NCI-H748 treated with DMSO at 0.1 percent for 48 hours (cell line): ENCODE results near the gene PDAP1.
A peak's percentile ranks its signal among the peaks of the same experiment; 100 is the strongest.
"Not testable (repeated sequence)": the region's sequence is repeated elsewhere in the genome, so short reads cannot be mapped to it uniquely, and the experiment has no call there.

ENCODE experiments used
- DNase-seq: peaks from one replicate; lab custom pipeline; 2025; lab: John Stamatoyannopoulos, UW

PDAP1 gene, protein sequence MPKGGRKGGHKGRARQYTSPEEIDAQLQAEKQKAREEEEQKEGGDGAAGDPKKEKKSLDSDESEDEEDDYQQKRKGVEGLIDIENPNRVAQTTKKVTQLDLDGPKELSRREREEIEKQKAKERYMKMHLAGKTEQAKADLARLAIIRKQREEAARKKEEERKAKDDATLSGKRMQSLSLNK

DNA sequence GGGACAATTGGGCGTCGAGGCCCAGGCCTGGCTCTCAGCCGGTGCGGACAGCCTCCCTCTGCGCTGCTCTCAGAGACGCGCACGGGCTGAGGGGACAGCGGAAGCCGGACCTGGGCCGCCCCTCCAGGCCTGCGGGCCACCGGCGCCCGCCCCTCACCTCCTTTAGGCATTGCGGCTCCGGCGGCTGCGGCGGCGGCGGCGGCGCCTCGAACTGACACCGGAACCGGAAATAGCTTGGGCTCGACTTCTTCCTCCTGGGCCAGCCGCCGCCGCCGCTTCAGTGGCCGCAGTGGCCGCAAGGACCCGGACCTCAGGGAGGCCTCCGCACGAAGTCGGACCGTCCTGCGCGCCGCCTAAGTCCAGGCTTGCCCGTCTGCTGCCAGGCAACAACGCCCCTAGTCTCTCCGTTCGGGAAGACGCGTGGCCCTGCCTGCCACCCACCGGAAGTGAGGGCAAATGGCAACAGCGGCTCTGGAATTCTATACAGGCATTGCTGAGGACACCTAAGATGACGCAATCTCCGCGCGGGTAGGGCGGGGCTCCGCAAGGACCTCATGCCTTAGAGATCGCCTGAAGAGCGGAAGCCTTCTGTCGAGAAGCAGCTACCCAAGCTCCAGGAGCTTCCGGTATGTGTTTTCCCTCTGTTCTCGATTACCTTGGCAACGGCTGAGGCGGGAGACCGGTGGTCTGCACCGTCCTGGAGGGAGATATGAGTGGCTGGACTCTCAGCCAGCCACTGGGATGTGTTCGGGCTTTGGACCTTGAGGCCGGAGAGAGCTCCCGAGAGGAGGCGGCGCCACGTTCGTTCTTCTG, at the start of gene PDAP1, which contains the start of gene BUD31:
Gene PDAP1 (minus strand): TSS at position 219 of the 813 bp plus-strand sequence. CDS start 49 bp downstream, at position 170.
Gene BUD31 (plus strand): TSS at position 591 of the 813 bp plus-strand sequence. CDS start 2,124 bp downstream, outside the sequence.
- peak; percentile 91 for DNase-seq

- no peak for DNase-seq
Observed at GRCh38 chr7:99457650-99458493, 49.5 kb upstream of the PDAP1 start.

GRCh38 chr7:99457050-99457649, 48.8 kb upstream of the PDAP1 start:
- DNase-seq, result no peak

- DNase-seq, result no peak
Observed at GRCh38 chr7:99456288-99456687, 47.9 kb upstream of the PDAP1 start.

GRCh38 chr7:99455874-99456273, 47.5 kb upstream of the PDAP1 start:
- no peak for DNase-seq

- DNase-seq, result no peak
Observed at GRCh38 chr7:99453105-99453504, 44.7 kb upstream of the PDAP1 start.

GRCh38 chr7:99452541-99452940, 44.1 kb upstream of the PDAP1 start:
- no peak for DNase-seq

GRCh38 chr7:99451936-99452335, 43.5 kb upstream of the PDAP1 start:
- DNase-seq, result no peak

- no peak for DNase-seq
Observed at GRCh38 chr7:99449326-99449725, 40.9 kb upstream of the PDAP1 start.

DNA sequence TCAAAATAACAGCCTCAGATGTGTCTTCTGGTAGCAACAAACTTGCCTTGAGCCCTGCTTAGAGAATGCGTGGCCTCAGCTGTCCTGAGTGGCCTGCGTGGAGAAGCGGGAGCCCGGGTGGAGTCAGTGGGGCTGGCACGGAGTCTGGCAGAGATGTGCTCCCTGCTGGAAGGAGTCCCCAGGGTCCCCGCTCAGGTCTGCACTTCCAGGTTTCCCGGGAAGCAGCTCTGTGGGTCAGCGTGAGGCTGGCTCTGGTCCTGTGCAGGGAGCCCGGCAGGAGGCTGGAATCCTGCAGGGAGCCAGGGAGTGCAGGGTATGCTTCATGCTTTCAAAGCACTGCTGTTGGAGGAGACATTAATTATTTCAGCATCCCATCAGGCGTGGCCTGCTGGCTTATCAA, 40.5 kb upstream of the PDAP1 start:
- DNase-seq, result no peak

DNA sequence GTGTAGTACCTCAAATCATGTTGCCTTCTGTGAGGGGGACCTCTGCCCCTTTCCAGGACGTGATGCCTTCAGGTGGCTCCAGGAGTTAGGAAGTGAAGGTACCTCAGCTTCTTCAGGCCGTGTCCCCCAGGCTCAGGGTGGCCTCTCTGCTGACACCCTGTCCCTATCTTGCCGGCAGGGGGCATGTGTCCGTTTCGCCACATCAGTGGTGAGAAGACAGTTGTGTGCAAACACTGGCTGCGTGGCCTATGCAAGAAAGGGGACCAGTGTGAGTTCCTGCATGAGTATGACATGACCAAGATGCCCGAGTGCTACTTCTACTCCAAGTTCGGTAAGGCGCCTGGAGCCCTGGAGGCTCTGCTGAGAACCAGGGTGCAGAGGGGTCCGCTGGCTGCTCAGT, 39.5 kb upstream of the PDAP1 start:
- DNase-seq, result no peak

DNA sequence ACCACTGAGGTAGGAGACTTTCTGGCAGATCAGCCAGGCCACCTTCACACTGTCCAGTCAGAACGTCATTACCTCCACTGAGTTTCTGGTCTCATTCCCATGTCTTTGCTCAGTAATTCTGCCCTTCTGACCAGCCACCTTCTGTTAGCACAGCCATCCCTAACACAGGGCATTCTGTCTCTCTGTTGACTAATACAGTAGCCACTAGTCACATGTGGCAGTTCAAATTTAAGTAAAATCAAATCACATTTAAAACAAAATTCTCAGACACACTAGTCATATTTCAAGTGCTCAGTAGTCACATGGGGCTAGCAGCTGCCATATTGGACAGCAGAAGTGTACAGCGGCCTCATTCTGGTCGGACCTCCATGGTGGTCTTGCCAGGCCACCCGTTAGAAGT, 37.7 kb upstream of the PDAP1 start:
- DNase-seq, result no peak

GRCh38 chr7:99440195-99440594, 31.8 kb upstream of the PDAP1 start:
- no peak for DNase-seq

- DNase-seq, result peak; percentile 82
Observed at GRCh38 chr7:99438573-99439480, 30.4 kb upstream of the PDAP1 start, which contains the start of the genes CPSF4 and PTCD1. CPSF4 (plus strand) TSS chr7:99438943; CDS start chr7:99439083, 140 bp downstream. PTCD1 (minus strand) TSS chr7:99438798; CDS start chr7:99435242, 3,556 bp downstream.

DNA sequence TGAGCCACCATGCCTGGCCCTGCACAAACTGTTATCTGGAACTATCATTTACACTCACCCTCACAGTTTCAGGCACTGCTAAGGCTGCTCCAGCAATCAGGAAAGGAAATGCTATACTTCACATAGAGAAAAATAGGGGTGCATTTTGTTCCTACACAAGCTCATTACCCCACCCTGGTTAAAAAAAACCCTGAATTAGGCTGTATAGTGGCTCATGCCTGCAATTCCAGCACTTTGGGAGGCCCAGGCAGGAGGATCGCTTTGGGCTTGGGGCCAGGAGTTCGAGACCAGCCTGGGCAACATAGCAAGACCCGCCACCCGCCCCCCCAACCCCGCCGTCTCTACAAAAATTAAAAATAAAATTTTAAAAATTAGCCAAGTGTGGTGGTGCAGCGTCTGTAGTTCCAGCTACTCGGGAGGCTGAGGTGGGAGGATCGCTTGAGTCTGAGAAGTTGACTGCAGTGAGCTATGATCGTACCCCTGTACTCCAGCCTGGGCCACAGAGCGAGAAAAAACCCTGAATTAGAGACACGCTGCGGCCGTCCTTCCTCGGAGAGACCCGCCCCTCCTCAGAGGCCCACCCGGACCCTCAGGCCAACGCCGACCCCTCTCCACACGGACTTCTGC, 29.7 kb upstream of the PDAP1 start:
- no peak for DNase-seq

- DNase-seq, result no peak
Observed at GRCh38 chr7:99433158-99433557, 24.8 kb upstream of the PDAP1 start.

- DNase-seq, result not testable (repeated sequence)
Observed at GRCh38 chr7:99431756-99432540, 23.6 kb upstream of the PDAP1 start.

GRCh38 chr7:99429756-99430155, 21.4 kb upstream of the PDAP1 start:
- DNase-seq, result no peak

GRCh38 chr7:99428972-99429566, 20.7 kb upstream of the PDAP1 start:
- no peak for DNase-seq
